ENCODE data around the gene LINGO3.

DNA sequence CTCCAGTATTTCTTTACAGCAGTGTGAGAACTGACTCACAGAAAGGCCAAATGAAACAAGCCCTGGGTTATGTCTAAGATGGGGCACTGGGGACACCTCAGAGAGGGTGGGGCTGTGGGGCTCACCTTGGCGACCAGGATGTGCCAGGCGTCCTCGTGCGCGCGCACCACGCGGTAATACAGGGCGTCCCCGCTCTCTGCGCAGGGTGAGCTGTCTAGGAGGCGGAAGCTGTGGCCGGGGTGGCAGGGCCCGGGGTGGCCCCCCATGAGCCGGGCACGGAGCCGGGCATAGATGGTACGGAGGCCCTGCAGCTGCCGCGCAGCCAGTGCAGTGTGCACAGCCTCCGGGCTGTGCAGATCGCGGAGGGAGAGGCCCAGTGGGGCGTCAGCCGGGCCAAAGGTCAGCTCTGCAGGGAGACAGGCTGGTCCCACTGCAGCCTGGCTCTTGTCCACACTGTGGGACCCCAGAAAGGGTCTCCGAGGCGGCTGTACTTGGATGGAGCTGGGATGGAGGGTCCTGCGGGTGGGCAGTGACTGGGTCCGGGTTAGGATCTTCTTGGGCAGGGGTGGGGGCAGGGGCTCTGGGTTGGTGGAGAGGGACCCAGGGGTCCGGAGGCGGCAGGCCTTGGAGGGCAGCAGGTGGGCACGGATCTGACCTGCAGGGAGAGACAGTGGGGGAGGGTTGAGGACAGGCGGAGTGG lies 29.3 kb downstream of the LINGO3 start:
- TF ChIP-seq EZH2 (IDR thresholded peaks at IDR 0.05; ENCODE audit: borderline replicate concordance, low read length): no peak
- TF ChIP-seq, protein P1, sequence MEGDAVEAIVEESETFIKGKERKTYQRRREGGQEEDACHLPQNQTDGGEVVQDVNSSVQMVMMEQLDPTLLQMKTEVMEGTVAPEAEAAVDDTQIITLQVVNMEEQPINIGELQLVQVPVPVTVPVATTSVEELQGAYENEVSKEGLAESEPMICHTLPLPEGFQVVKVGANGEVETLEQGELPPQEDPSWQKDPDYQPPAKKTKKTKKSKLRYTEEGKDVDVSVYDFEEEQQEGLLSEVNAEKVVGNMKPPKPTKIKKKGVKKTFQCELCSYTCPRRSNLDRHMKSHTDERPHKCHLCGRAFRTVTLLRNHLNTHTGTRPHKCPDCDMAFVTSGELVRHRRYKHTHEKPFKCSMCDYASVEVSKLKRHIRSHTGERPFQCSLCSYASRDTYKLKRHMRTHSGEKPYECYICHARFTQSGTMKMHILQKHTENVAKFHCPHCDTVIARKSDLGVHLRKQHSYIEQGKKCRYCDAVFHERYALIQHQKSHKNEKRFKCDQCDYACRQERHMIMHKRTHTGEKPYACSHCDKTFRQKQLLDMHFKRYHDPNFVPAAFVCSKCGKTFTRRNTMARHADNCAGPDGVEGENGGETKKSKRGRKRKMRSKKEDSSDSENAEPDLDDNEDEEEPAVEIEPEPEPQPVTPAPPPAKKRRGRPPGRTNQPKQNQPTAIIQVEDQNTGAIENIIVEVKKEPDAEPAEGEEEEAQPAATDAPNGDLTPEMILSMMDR (conservative IDR thresholded peaks at IDR 0.05 in 1 of 2, IDR thresholded peaks at IDR 0.05 in 1 of 2; ENCODE audit: extremely low read depth in 1 of 2, insufficient read depth in 1 of 2, low read depth in 1 of 2, low read length in 2 of 2): no peak
